Endothelial cell of umbilical vein (primary cell): Measurements from ENCODE around the gene GPHA2. TPM values are rescaled to one million over a fixed set of nuclear protein-coding genes. Genes with fewer than 3 reads are reported as not detected.

Experiments
- BruUV-seq: library from RNA; stranded (reverse); fragments of 400-500 nt; replicated peaks from 2 replicates; lab custom pipeline; 2021; lab: Mats Ljungman, UMichigan
- CTCF ChIA-PET: fragments of 300-600, 350-600 bp; sonication (Branson Sonifier 250); formaldehyde crosslinking; loops from one replicate; lab custom pipeline; 2021; ENCODE audit warnings: antibody characterized with exemption, inconsistent platforms; lab: Charles Lee
- POLR2A ChIA-PET: fragments of 300-600, 350-600 bp; sonication (Branson Sonifier 250); formaldehyde crosslinking; loops from one replicate; lab custom pipeline; 2021; ENCODE audit warnings: antibody characterized with exemption, inconsistent platforms; lab: Charles Lee
- DNase-seq: peaks from one replicate; pipeline ENCODE4 v3.0.0-alpha.2; 2011; ENCODE audit warnings: low read depth, low spot score
- FAIRE-seq: peaks from 2 replicates; lab custom pipeline; 2011; peaks lifted over from hg19 to GRCh38; lab: Jason Lieb, UNC
- H2AFZ ChIP-seq: 2 replicates; pipeline ENCODE4 v1.6.0; 2012; ENCODE audit warnings: low read depth, low read length, control low read depth, inconsistent platforms
- H3K27ac ChIP-seq: 2 replicates; pipeline ENCODE4 v1.5.1; 2011; ENCODE audit warnings: low read depth, mild to moderate bottlenecking, control low read depth, low read length, moderate library complexity; ENCODE audit not compliant: insufficient read depth
- H3K27me3 ChIP-seq, 2 experiments: 2 replicates each; pipeline versions ENCODE4 v1.6.0 to v1.6.1; 2011; ENCODE audit warnings: low read length in 2 of 2, mixed read lengths in 1 of 2; ENCODE audit not compliant: control insufficient read depth in 2 of 2, insufficient read depth in 2 of 2
- H3K36me3 ChIP-seq, 2 experiments: 2 replicates in 1 of 2; 3 replicates in 1 of 2; pipeline ENCODE4 v1.5.1; 2011; ENCODE audit warnings: low read length in 2 of 2, mild to moderate bottlenecking in 1 of 2, moderate library complexity in 1 of 2; ENCODE audit not compliant: control insufficient read depth in 2 of 2, insufficient read depth in 2 of 2; ENCODE audit errors: extremely low read depth in 1 of 2
- H3K4me1 ChIP-seq: 3 replicates; pipeline ENCODE4 v1.5.1; 2011; ENCODE audit warnings: mild to moderate bottlenecking, low read length; ENCODE audit not compliant: control insufficient read depth, insufficient read depth; ENCODE audit errors: extremely low read depth
- H3K4me2 ChIP-seq: 2 replicates; pipeline ENCODE4 v1.6.1; 2011; ENCODE audit warnings: low read length, control low read depth, mixed read lengths; ENCODE audit not compliant: insufficient read depth
- H3K4me3 ChIP-seq, 3 experiments: fragments of 200-600 bp in 1 of 3; sonication (generic), shearing (Covaris generic) in 1 of 3; replicated peaks in 1 of 3; 2 replicates each; pipeline ENCODE4 v1.5.1; 2011 to 2016; ENCODE audit warnings: control low read depth in 3 of 3, low read length in 3 of 3, mild to moderate bottlenecking in 2 of 3, inconsistent platforms in 1 of 3, low read depth in 1 of 3, moderate library complexity in 1 of 3; ENCODE audit not compliant: insufficient read depth in 1 of 3
- H3K79me2 ChIP-seq: 2 replicates; pipeline ENCODE4 v1.6.0; 2012; ENCODE audit warnings: low read length, inconsistent platforms; ENCODE audit not compliant: control insufficient read depth, insufficient read depth
- H3K9ac ChIP-seq: replicated peaks from 2 replicates; pipeline ENCODE3; 2011; ENCODE audit warnings: low read length, control low read depth; ENCODE audit not compliant: insufficient read depth; ENCODE audit errors: extremely low read depth
- H3K9me1 ChIP-seq: replicated peaks from 3 replicates; pipeline ENCODE4 v1.6.0; 2011; ENCODE audit warnings: mild to moderate bottlenecking, low read length; ENCODE audit not compliant: control insufficient read depth, insufficient read depth; ENCODE audit errors: extremely low read depth
- H3K9me3 ChIP-seq: replicated peaks from 2 replicates; pipeline ENCODE4 v1.5.1; 2012; ENCODE audit warnings: low read length, inconsistent platforms; ENCODE audit not compliant: control insufficient read depth, insufficient read depth
- H4K20me1 ChIP-seq: replicated peaks from 2 replicates; pipeline ENCODE3; 2011; ENCODE audit warnings: mild to moderate bottlenecking, low read length; ENCODE audit not compliant: control insufficient read depth, insufficient read depth; ENCODE audit errors: extremely low read depth
- CTCF ChIP-seq, 2 donors: IDR thresholded peaks; 1 replicate in 1 of 2; 2 replicates in 1 of 2; pipeline ENCODE4 v1.5.1; 2011; ENCODE audit warnings: low read length in 2 of 2, mild to moderate bottlenecking in 2 of 2, moderate library complexity in 2 of 2, control low read depth in 1 of 2, inconsistent platforms in 1 of 2, low read depth in 1 of 2; ENCODE audit not compliant: insufficient read depth in 1 of 2; ENCODE audit errors: extremely low read depth in 1 of 2
- EZH2 ChIP-seq: IDR thresholded peaks from 2 replicates; pipeline ENCODE4 v1.6.1; 2012; ENCODE audit warnings: borderline replicate concordance, low read depth, mild to moderate bottlenecking, moderate library complexity, low read length, inconsistent platforms; ENCODE audit not compliant: severe bottlenecking
- MAX ChIP-seq: IDR thresholded peaks from 2 replicates; pipeline ENCODE4 v1.6.1; 2011; ENCODE audit not compliant: insufficient read depth, insufficient read length
- MYC ChIP-seq: IDR thresholded peaks from one replicate; pipeline ENCODE4 v1.6.1; 2011; ENCODE audit warnings: mild to moderate bottlenecking, low read depth, low read length
- POLR2A ChIP-seq: IDR thresholded peaks from 2 replicates; pipeline ENCODE4 v1.6.1; 2012; ENCODE audit warnings: low read depth, mild to moderate bottlenecking, control low read depth, low read length
- POLR2AphosphoS5 ChIP-seq: IDR thresholded peaks from 2 replicates; pipeline ENCODE4 v1.6.1; 2012; ENCODE audit warnings: low read depth, mild to moderate bottlenecking, control low read depth, low read length, moderate library complexity; ENCODE audit not compliant: insufficient read depth
- dilution Hi-C: fragments of 300-500 bp; cut with MboI; formaldehyde crosslinking; loops from one replicate; pipeline ENCODE4 v1.15.0; 2019; ENCODE audit warnings: low sequenced_read_pairs; ENCODE audit not compliant: extremely low pct_ligation_motif_present
- intact Hi-C: fragments of 100-400 bp; cut with micrococcal nuclease; formaldehyde crosslinking; loops from one replicate; pipeline ENCODE4 v1.10.0; 2022
- polyA plus RNA-seq, 4 experiments: library from polyadenylated mRNA; depleted of rRNA in 3 of 4; stranded (reverse) in 3 of 4; unstranded in 1 of 4; fragments of >200 nt; gene quantifications; 2 replicates each; pipeline versions ENCODE4 v1.2.1 to v1.2.3, GENCODE V29; 2011 to 2012; ENCODE audit warnings: missing spikeins in 1 of 4
- total RNA-seq: library from RNA; stranded (reverse); gene quantifications from 2 replicates; pipeline ENCODE4 v1.2.3, GENCODE V29; 2021

Gene GPHA2
- total and polyA plus RNA-seq, 2 donors (not counting 3 experiments of a cell fraction or from before 2014, with no cell fraction given) = not detected

GRCh38 chr11:64887757-64888405 is 47.8 kb downstream of the GPHA2 start:
- Histone ChIP-seq H3K4me2 (peak overlapping the region; percentile 47), H3K27ac (no peak overlapping the region), H3K9me1 (no peaks in the 10 kb centered on the region), H3K9me3 (no peaks in the 10 kb centered on the region), H3K27me3 (no peaks in the 10 kb centered on the region), H4K20me1 (no peaks in the 10 kb centered on the region), H3K36me3 (no peaks in the 10 kb centered on the region), H3K9ac (no peak overlapping the region), H3K79me2 (no peaks in the 10 kb centered on the region), H3K4me1 (peaks cover 12% of the 10 kb centered on the region), H2AFZ (peak overlapping the region; percentile 100), H3K4me3 (no peak overlapping the region)
- POLR2A ChIA-PET = no interaction called here
- TF ChIP-seq POLR2AphosphoS5 = no peak
- TF ChIP-seq MYC = no peak
- peak; percentile 37 for TF ChIP-seq POLR2A
- no peak for TF ChIP-seq MAX
- TF ChIP-seq EZH2 = no peak
- TF ChIP-seq CTCF (IDR thresholded peaks at IDR 0.05; ENCODE audit: extremely low read depth in 1 of 2, insufficient read depth in 1 of 2, low read depth in 1 of 2, low read length in 2 of 2) = peak; percentile 92 to 99
- dilution Hi-C loops = no loop called here
- intact Hi-C loops = loop anchor here (1.0 kb wide), 2 partner anchors 10 to 41 kb away; partner anchors contain the start of gene EHD1
- CTCF ChIA-PET = interaction anchor here (0.5 to 1.9 kb wide), 41 partner anchors 8 to 302 kb away, joined by 3 to 125 read pairs (median 5); partner anchors contain the start of genes ATG2A, BATF2, CDC42BPG and EHD1
- FAIRE-seq (peak; percentile 87), DNase-seq (peak; percentile 62)
- BruUV-seq = no TSS peak
